Fibroblast of the aortic adventitia (primary cell): ENCODE data around the gene ORMDL3. TPM values are rescaled to one million over a fixed set of nuclear protein-coding genes. Genes with fewer than 3 reads are reported as not detected.

Experiments
- DNase-seq: peaks from one replicate; pipeline ENCODE4 v3.0.0-alpha.2; 2010; ENCODE audit warnings: low read depth
- H3K4me3 ChIP-seq: 2 replicates; pipeline ENCODE4 v1.5.1; 2011; ENCODE audit warnings: low read depth, mild to moderate bottlenecking, control low read depth, low read length, moderate library complexity
- total RNA-seq: library from RNA; depleted of rRNA; stranded (reverse); fragments of >200 nt; gene quantifications from 2 replicates; pipeline ENCODE4 v1.2.3, GENCODE V29; 2012; ENCODE audit warnings: low replicate concordance
- TF ChIP-seq, protein P1 (sequence below): IDR thresholded peaks from 2 replicates; pipeline ENCODE4 v1.5.1; 2011; ENCODE audit warnings: mild to moderate bottlenecking, low read length, control low read depth, inconsistent platforms; ENCODE audit not compliant: insufficient read depth

The ORMDL3 gene
- total RNA-seq, 1 donor, result 46.9 TPM

DNA sequence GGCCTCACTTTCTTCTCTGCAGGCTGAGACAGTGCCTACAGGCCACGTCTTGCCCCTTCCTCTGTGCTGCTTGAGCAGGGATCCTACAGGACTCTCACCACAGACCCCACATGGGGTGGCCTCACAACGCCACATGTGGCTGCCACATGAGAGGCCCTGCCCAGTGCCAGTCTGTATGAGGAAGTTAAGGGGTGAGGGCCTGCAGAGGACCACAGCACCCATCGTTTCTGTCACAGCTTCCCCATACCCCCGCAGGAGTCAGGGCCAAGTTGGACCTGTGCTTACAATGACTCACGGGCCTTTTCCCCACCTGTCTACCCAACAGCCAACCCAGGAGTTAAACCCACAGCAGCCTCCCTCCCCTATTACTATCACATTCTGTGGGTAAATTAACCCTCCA, 6.1 kb downstream of the ORMDL3 start:
- TF ChIP-seq, protein P1, sequence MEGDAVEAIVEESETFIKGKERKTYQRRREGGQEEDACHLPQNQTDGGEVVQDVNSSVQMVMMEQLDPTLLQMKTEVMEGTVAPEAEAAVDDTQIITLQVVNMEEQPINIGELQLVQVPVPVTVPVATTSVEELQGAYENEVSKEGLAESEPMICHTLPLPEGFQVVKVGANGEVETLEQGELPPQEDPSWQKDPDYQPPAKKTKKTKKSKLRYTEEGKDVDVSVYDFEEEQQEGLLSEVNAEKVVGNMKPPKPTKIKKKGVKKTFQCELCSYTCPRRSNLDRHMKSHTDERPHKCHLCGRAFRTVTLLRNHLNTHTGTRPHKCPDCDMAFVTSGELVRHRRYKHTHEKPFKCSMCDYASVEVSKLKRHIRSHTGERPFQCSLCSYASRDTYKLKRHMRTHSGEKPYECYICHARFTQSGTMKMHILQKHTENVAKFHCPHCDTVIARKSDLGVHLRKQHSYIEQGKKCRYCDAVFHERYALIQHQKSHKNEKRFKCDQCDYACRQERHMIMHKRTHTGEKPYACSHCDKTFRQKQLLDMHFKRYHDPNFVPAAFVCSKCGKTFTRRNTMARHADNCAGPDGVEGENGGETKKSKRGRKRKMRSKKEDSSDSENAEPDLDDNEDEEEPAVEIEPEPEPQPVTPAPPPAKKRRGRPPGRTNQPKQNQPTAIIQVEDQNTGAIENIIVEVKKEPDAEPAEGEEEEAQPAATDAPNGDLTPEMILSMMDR, result no peak
- no peak overlapping the region for H3K4me3 ChIP-seq
- no peak for DNase-seq

DNA sequence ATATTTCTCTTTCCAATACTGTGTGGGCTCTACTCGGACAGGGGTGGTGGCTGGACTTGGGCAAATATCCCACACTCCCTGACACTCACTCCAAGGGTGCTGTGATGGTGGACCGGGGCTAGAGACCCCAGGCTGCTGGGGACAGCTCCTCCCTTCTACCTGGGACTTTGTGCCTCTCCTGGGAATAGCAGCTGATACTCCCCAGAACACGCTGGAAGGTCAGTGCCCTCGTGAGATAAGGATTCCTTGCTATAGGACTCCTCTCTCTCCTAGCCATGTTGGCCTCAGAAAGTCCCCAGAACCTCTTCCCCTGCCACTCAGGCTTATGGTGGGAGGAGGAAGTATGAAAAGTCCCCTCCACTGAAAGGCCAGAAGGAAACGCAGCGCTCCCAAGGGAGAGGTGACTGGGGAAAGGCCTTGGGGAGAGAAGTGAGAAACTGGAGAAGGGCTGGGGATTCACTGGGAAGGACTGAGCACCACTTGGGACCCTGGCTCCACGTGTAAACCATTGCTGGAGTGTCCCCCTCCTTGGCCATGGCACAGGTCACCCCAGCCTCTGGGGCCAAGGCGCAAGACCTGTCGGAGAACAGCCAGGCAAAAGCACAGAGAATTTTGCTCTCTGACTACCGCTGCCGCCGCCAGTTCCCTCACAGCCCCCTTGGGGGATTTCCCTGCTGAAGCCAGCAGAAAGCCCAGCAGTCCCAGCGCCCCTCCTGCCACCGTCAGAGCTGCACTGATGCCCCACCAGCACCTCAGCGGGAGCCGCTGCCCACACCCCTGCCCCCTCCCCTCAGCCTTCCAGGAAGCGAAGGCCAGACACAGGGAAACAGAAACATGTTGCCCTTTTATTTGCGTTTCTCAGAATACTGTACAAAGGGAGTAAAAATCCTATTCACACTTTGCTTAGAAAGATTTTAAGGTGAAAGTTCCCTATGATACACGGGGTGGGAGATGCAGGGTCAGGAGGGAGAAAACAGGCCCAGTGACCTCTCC, 6.9 kb downstream of the ORMDL3 start:
- DNase-seq, result no peak
- TF ChIP-seq, protein P1, result no peak
- H3K4me3 ChIP-seq, result no peak overlapping the region

DNA sequence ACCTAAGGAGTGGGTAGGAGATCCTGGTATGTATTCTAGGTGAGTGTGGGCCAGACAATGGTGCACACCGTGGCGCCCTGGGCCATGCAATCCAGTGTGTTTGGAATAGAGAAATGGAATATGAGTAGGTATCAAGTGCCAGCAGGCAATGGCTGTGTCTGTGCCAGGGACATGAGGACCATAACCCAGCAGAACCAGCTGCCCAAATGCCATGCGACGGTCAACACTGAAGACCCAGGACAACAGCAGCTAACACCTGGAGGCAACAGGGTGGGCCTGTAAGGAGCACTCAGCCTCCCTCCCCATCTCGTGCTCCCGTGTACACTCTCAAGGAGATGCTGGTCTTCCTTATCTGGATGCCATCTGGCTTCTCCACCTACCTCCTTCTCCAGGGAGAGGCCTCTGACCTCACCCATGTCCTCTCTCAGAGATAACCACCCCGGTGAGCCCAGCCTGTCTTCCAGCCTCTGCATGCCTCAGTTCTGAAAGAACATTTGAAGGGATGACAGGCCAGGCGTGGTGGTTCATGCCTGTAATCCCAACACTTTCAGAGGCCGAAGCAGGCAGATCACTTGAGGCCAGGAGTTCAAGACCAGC, 8.2 kb downstream of the ORMDL3 start:
- no peak overlapping the region for H3K4me3 ChIP-seq
- no peak for DNase-seq
- TF ChIP-seq, protein P1, result no peak

DNA sequence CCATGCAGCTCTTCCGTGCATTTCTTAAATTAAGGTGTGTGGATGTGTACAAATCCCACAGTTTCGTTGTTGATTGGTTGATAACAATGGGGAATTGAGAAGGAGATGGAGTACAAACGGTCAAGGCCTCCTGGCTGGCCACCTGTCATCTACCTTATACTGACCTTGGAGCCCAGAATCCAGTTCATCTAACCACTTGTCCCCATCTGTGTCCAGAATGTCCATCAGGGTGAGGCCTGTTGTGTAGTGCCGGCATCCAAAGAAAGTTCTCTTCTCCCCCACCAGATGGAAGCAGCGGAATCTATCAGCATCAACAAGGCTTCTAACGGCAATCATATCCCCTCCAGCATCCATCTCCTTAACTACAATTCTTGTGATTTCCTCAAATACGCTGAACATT, 10.5 kb downstream of the ORMDL3 start:
- peak; percentile 25 for DNase-seq
- H3K4me3 ChIP-seq, result no peak overlapping the region

DNA sequence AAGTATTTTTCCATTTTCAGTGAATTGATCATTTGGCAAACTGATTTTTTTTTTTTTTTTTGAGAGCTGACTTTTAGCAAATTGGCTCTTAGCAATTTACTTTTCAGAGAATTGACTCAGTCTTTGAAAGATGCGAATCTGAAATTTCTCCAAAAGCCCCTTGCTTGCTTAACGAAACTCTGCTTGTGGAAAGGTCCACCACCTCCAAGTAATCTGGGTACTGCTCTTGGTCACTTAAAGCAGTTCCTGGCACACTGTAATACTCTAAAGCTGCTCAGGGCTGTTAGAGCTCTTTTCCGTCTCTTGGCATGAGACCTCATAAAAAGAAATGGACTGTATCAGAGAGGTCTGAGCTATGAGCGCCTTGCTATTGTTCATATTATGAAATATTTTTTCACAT, 11.8 kb downstream of the ORMDL3 start:
- TF ChIP-seq, protein P1, result no peak
- H3K4me3 ChIP-seq, result no peak overlapping the region
- no peak for DNase-seq

More for the DNA sequence above, 10.5 kb downstream of the ORMDL3 start:
- TF ChIP-seq, protein P1, result no peak

DNA sequence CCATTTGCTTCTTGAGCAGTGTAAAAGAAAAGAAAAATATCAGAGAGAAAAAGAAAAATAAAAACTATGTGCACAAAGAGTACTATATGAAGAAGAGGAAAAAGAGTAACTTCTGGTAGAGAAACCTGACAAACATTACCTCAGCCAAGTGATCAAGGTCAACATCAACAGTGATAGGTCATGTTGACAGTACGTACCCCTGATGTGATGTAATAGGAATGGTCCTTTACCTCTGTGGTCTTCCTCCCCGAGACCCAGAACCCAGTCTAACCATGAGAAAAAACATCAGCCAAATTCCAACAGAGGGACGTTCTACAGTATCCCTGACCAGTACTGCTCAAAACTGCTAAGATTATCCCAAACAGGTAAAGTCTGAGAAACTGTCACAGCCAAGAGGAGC, 13.4 kb downstream of the ORMDL3 start:
- no peak overlapping the region for H3K4me3 ChIP-seq
- no peak for DNase-seq
- TF ChIP-seq, protein P1, result no peak
